Gastroesophageal sphincter (tissue), 3 donors: ENCODE results near the gene ENOX1.

Source experiments
- EP300 ChIP-seq: sonication (generic); formaldehyde crosslinking; IDR thresholded peaks from one replicate; pipeline ENCODE4 v1.6.1; 2017; ENCODE audit warnings: antibody characterized with exemption, mild to moderate bottlenecking
- TF ChIP-seq, protein P1 (sequence below), 4 experiments: fragments of 200-600 bp in 2 of 4; fragments of 450-650 bp in 2 of 4; sonication (generic) in 1 of 4; IDR thresholded peaks; one replicate each; pipeline ENCODE4 v1.5.1; 2017 to 2019; ENCODE audit warnings: antibody characterized with exemption in 4 of 4, mild to moderate bottlenecking in 2 of 4, moderate library complexity in 2 of 4

DNA sequence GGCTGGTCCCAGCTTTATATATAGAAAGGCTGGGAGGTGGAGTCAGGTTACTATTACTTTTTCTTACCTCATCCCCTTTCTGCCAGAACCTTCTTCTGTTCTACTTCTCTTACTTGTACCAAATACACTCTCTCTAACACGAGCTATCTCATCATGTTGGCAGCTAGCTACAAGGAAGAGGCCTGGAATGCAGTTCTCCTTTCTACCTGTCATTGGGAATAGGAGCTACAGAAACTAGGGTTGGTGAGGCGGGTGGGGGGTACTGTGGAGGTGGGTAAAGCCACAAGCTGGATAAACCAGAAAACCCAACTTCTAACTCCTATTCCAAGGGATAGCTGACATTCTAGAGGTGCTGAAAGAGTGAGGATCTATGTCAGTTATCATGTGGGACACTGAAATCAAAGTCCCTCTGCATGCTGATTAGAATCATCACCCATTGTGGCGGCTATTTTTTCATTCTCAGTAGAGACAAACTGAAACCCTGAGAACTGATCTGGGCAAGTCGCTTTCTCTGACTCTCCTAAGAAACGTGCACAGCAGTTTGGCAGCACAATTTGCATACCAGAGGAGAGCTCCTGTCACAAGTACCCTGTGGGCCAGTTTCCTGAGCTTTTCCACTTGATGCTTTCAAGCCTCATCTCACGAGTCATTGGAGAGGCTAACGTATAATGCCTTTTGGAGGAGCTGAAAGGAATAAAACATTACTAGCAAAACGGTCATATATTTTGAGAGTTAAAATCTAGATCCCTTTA is 358.1 kb downstream of the ENOX1 start:
- TF ChIP-seq, protein P1, sequence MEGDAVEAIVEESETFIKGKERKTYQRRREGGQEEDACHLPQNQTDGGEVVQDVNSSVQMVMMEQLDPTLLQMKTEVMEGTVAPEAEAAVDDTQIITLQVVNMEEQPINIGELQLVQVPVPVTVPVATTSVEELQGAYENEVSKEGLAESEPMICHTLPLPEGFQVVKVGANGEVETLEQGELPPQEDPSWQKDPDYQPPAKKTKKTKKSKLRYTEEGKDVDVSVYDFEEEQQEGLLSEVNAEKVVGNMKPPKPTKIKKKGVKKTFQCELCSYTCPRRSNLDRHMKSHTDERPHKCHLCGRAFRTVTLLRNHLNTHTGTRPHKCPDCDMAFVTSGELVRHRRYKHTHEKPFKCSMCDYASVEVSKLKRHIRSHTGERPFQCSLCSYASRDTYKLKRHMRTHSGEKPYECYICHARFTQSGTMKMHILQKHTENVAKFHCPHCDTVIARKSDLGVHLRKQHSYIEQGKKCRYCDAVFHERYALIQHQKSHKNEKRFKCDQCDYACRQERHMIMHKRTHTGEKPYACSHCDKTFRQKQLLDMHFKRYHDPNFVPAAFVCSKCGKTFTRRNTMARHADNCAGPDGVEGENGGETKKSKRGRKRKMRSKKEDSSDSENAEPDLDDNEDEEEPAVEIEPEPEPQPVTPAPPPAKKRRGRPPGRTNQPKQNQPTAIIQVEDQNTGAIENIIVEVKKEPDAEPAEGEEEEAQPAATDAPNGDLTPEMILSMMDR (IDR thresholded peaks at IDR 0.05): no peak
- no peak for TF ChIP-seq EP300
